Activated CD4-positive, alpha-beta T cell treated with anti-CD3 and anti-CD28 coated beads, Interleukin-2, Interleukin-6, amounts not matched to agents 100 ng/mL and 50 ng/mL, durations not matched to agents 16 hours and 8 hours (primary cell): ENCODE data around the gene GPX1.
"Not testable (repeated sequence)": the region's sequence is repeated elsewhere in the genome, so short reads cannot be mapped to it uniquely, and the experiment has no call there.

Experiments
- DNase-seq: peaks from one replicate; pipeline ENCODE4 v3.0.0-alpha.2; 2020

Gene GPX1

GRCh38 chr3:49357443-49358216, 523 bp downstream of the GPX1 start:
- peak; percentile 49 for DNase-seq

- DNase-seq: not testable (repeated sequence)
Measured at GRCh38 chr3:49357095-49357442, 1.1 kb downstream of the GPX1 start.

GRCh38 chr3:49352890-49353421, 5.2 kb downstream of the GPX1 start:
- no peak for DNase-seq

- no peak for DNase-seq
Measured at GRCh38 chr3:49352281-49352680, 5.9 kb downstream of the GPX1 start.

GRCh38 chr3:49351521-49352011, 6.6 kb downstream of the GPX1 start:
- no peak for DNase-seq

GRCh38 chr3:49349348-49350114, 8.6 kb downstream of the GPX1 start:
- no peak for DNase-seq

GRCh38 chr3:49348361-49348760, 9.8 kb downstream of the GPX1 start:
- DNase-seq: not testable (repeated sequence)

GRCh38 chr3:49346797-49347251, 11.3 kb downstream of the GPX1 start:
- DNase-seq: no peak

- DNase-seq: no peak
Measured at GRCh38 chr3:49343163-49343562, 15.0 kb downstream of the GPX1 start.

GRCh38 chr3:49341996-49342395, 16.2 kb downstream of the GPX1 start:
- no peak for DNase-seq

- peak; percentile 96 for DNase-seq
Measured at GRCh38 chr3:49339941-49340800, 18.0 kb downstream of the GPX1 start, which contains the start of gene USP4. Gene USP4, minus strand, starts transcription at chr3:49340053. Its CDS starts 29 bp downstream, at chr3:49340024.

GRCh38 chr3:49339581-49339940, 18.6 kb downstream of the GPX1 start:
- peak; percentile 30 for DNase-seq

GRCh38 chr3:49333916-49334633, 24.1 kb downstream of the GPX1 start:
- no peak for DNase-seq

GRCh38 chr3:49333091-49333490, 25.1 kb downstream of the GPX1 start:
- DNase-seq: peak; percentile 40

GRCh38 chr3:49329186-49329585, 29.0 kb downstream of the GPX1 start:
- DNase-seq: no peak

GRCh38 chr3:49328350-49328749, 29.8 kb downstream of the GPX1 start:
- DNase-seq: not testable (repeated sequence)

- DNase-seq: no peak
Measured at GRCh38 chr3:49327485-49327884, 30.7 kb downstream of the GPX1 start.

- no peak for DNase-seq
Measured at GRCh38 chr3:49324768-49325167, 33.4 kb downstream of the GPX1 start.

- no peak for DNase-seq
Measured at GRCh38 chr3:49316696-49317457, 41.3 kb downstream of the GPX1 start.

GRCh38 chr3:49313896-49314688, 44.1 kb downstream of the GPX1 start:
- DNase-seq: no peak
